NCI-H446 treated with DMSO at 0.1 percent for 48 hours (cell line): ENCODE data around the gene IL3.

Experiments used
- DNase-seq: peaks from one replicate; lab custom pipeline; 2025; lab: John Stamatoyannopoulos, UW

The IL3 gene

DNA sequence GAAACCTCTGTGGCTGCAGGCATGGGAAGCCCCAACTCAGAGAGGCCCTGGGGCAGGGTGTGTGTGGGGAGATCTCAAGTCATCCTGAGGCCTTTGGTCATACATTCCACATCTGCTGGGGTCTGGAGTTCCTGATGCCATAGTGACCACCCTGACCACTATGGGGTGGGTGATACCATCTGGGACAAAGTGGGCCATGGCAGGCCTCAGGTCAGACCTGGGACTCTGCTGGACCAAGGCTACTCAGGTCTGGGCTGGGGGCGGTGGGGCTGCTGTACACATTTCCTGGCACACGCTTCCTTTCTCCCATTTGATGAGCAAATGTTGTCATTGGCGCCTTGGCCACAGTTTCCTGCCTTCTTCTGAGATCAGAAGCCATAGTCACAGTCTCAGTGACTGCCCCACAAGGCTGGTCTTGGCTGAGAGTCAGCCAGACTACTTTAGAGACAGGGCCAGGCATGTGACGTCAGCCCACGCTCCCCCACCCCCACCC lies 33.9 kb upstream of the IL3 start:
- no peak for DNase-seq

DNA sequence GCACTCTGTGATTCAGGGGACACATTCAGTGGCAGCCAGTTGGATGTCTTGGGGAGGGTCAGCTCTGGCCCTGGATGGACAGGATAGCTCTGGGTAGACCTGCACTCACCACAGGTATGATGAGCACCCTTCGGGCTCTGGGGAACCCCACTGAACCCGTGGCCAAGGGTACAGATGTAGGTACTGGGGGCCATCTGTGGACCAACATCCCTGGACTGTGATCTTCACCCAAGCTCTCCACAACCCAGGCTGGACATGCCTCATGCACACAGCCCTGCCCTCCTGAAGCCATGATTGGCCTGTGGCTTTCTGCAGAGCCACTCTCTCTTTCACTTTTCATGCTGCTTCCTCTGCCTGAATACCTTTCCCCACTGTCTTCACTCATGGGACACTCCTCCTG lies 33.4 kb upstream of the IL3 start:
- no peak for DNase-seq

- no peak for DNase-seq
These were observed 30.7 kb upstream of the IL3 start for GRCh38 chr5:132029609-132030330.

- DNase-seq: no peak
These were observed 29.8 kb upstream of the IL3 start for GRCh38 chr5:132030610-132031009.

DNA sequence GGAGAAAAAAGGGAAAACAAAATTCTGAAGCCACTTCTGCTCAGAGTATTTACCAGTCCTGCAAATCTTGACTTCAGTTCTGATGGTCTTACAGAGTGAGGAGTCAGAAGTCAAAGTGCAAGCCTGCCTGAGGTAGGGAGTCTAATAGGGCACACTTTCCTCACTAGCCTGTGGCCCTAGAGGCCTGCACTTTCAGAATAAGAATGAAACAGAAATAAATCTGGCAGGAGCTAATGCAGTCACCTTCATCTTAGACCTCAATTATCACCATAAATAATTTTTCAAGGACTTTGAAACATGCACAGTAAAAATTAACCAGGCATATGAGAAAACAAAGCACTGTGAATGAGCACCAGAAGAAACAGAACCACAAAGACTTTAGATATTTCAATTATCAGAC lies 28.3 kb upstream of the IL3 start:
- no peak for DNase-seq

DNA sequence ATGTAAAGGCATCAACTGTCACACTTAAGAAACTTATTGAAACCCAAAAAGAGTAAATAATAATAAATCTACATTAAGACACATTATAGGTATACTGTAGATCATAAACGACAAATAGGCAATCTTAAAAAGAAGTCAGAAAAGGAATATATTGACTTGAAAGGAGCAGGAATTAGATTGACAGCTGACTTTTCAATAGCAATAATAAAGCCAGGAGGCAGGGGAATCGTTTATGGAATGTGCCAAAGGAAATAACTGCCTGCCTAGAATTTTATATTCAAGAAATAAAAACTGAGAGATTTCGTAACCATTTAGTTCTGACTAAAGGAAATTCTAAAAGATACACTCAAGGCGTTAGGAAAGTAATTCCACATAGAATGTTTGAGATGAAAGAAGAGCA lies 27.3 kb upstream of the IL3 start:
- DNase-seq: no peak

DNA sequence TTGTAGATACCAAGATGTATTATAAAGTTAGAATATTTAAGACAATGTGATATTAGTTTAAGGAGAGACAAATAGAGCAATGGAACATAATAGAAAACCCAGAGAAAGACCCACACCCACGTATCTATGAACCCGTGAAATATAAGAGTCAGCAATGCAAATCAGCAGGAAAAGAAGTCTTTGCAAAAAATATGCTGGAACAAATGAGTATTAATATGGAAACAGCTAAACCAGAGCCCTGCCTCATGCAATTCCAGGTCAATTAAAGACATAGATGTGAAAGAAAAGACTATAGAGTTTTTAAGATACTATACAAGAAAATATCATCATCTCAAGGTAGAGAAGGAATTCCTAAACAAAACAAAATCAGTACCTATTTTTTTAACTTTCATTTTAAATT lies 23.1 kb upstream of the IL3 start:
- DNase-seq: no peak

GRCh38 chr5:132044207-132044606 lies 16.2 kb upstream of the IL3 start:
- DNase-seq: no peak

- no peak for DNase-seq
These were observed 13.6 kb upstream of the IL3 start for GRCh38 chr5:132046880-132047299.

DNA sequence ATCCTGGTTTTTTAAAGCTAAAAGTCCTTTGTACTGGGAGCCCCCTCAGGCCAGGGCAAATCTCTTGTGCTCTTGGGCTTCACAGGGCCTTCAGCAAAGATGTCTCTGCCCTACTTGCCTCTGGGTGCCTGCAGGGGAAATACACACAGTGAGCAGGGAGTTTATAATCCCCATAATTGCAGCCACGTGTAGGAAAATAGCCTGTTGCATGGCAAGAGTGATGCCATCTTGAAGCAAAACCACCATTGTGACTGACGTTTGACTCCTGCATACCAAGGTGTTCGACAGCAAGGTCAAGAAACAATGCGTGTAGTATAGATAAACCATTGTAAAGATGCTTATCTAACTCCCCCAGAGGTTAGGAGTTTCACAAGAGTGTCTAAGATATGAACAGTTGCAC lies 11.4 kb upstream of the IL3 start:
- no peak for DNase-seq

GRCh38 chr5:132049559-132049958 lies 10.9 kb upstream of the IL3 start:
- no peak for DNase-seq

DNA sequence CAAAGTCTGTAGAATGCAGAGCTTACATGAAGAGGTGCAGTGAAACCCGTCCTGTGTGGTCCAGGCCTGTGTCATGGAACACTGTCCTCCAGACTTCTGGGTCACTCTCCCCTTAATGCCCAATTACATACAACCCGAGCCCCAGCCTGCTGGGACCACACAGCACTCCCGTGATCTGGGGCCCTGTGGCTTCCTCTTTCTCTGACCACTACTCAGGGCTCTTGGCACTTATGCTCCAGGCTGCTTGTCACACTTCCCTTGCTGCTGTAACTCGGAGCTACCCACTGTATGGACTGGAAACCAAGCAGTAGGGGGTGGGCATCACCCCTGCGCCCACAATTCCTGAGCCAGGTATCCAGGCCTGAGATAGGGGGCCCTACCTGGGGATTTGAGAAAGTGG lies 10.3 kb upstream of the IL3 start:
- DNase-seq: no peak

GRCh38 chr5:132050661-132051552 lies 9.5 kb upstream of the IL3 start:
- no peak for DNase-seq

GRCh38 chr5:132052520-132052919 lies 7.9 kb upstream of the IL3 start:
- DNase-seq: no peak

GRCh38 chr5:132053483-132053882 lies 7.0 kb upstream of the IL3 start:
- no peak for DNase-seq

- DNase-seq: no peak
These were observed 6.3 kb upstream of the IL3 start for GRCh38 chr5:132054031-132054696.

DNA sequence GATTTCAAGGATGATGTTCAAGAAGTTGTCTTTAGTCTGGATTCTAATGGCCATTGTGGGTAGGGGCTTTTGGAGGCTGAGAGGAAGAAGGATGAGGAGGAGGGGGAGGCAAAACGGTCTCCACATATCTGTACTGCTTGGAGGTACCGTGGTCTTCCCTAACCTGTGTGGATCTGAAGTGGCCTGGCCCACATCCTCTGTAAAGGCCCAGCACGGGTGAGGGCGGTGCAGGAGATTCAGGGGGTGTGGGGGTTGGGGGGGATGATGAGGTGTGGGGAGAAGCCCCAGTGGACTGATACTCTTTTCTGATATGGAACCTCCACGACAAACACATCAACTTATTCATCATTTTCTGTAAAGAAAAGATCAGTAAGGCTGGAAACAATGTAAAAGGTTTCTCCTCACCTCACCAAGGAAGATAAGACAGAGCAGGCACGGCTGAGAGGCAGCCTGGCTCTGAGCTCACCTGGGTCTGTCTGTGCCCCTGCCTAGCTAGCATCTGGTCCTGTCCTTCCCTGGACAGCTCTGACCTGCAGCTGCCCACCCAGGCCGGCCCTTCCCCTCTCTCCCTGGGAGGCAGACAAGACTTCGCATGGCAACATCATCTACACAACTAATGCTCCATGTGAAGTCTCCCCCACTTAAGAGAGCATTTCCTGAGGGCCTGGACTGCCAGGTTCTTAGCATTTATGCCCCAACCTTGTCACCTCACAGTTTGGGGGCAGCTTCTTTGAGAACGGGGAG lies 5.6 kb upstream of the IL3 start:
- no peak for DNase-seq

DNA sequence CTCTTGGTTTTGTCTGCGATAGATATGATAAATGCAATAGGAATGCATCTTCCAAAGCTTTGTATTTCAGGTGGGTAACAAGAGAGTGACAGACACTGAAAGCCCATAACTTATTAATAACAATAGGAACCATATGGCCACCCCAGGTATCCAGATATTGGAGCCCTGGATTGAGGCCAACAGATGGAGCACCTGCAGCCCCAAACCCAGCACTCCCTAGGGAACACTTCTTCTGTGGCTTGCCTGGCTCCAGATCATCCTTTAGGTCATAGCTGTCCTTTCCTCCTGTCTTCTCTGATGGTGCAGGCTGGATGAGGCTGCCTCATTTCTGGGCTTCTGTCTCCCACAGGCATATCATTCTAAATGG lies 5.0 kb upstream of the IL3 start:
- no peak for DNase-seq

GRCh38 chr5:132055808-132056609 lies 4.4 kb upstream of the IL3 start:
- no peak for DNase-seq

DNA sequence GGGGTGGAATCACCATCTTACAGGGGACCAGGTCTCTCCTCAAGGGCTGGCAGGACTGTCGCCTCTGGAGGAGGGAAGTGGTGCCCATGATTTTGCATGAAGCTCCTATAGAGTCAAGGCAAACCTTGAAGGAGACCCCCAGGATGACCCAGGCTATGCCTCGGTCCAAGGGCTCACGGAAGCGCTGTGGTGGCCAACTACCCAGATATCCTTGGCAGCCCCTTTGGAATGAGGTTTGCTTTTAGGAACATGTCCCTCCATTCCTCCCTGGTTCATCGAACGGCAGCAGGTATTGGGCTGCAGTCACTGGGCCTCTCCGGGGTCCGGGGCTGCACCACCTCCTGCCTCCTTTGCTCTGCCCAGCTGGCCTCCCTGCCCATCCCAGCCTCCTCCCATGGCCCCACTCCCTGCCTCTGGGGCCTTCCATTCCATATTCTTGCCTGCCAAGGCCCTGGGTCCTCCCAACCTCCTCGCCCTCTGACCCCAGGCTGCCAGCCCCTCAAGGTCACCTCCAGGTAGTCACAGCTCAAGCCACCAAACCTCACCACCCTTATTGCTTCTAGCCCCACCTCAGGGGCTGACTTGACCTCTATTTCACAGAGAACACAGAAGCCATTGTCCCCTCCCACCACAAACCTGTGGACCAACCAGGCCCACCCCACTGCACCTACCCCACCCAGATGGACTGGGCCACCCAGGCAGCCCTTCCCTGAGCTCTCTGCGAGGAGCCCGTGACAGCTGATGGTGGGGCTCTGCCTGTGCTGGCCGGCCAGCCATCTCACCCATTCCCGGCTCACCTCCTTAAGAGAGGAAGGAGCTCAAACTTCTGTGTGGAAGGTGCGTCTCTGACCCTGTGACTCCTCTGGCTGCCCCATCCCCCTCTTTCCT lies 3.6 kb upstream of the IL3 start:
- no peak for DNase-seq
